B cell (primary cell): ENCODE measurements around the gene ZNF407.

ENCODE experiments used
- EZH2 ChIP-seq: IDR thresholded peaks from 2 replicates; pipeline ENCODE4 v1.6.1; 2012; ENCODE audit warnings: borderline replicate concordance, low read depth, mild to moderate bottlenecking, moderate library complexity, low read length; ENCODE audit not compliant: insufficient read depth, poor library complexity, severe bottlenecking
- TF ChIP-seq, protein P1 (sequence below): fragments of 200-600 bp; IDR thresholded peaks from one replicate; pipeline ENCODE4 v1.8.0; 2022; ENCODE audit warnings: antibody characterized with exemption, mild to moderate bottlenecking

DNA sequence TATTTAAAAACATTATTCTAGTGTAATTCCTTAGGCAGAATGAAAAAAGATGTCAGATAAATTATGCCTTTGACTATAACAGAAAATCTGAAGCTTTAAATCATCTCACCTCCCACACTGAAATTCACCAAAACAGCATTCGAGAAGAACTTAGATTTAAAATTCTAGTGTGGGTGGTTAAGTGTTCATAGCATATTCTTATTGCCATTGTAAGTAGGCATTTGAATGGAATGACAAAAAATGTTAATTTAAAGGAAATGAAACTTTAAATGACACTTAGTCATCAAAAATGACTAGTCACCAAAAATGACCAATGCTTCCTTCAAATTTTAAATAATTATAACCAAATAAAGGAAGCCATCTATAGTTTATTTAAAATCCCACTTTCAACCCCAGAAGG lies 7.0 kb upstream of the ZNF407 start:
- TF ChIP-seq, protein P1, sequence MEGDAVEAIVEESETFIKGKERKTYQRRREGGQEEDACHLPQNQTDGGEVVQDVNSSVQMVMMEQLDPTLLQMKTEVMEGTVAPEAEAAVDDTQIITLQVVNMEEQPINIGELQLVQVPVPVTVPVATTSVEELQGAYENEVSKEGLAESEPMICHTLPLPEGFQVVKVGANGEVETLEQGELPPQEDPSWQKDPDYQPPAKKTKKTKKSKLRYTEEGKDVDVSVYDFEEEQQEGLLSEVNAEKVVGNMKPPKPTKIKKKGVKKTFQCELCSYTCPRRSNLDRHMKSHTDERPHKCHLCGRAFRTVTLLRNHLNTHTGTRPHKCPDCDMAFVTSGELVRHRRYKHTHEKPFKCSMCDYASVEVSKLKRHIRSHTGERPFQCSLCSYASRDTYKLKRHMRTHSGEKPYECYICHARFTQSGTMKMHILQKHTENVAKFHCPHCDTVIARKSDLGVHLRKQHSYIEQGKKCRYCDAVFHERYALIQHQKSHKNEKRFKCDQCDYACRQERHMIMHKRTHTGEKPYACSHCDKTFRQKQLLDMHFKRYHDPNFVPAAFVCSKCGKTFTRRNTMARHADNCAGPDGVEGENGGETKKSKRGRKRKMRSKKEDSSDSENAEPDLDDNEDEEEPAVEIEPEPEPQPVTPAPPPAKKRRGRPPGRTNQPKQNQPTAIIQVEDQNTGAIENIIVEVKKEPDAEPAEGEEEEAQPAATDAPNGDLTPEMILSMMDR, result no peak
- TF ChIP-seq EZH2, result no peak
